OCI-LY3 (cell line): ENCODE results near the gene SCIN.

Experiments used
- H2AFZ ChIP-seq: fragments of 200-600, 300-600 bp; shearing (Covaris generic); 2 replicates; pipeline ENCODE4 v1.6.0; 2014; ENCODE audit warnings: antibody characterized with exemption, low read depth, low read length
- H3K27ac ChIP-seq: fragments of 200-600, 300-600 bp; sonication (generic); 2 replicates; pipeline ENCODE4 v1.5.1; 2014; ENCODE audit warnings: mild to moderate bottlenecking, low read length, moderate library complexity, mixed read lengths
- H3K27me3 ChIP-seq: fragments of 200-600, 300-600 bp; sonication (generic); 2 replicates; pipeline ENCODE4 v1.6.1; 2014; ENCODE audit warnings: low read depth, low read length, mixed read lengths
- H3K36me3 ChIP-seq: fragments of 200-600, 300-600 bp; sonication (generic); replicated peaks from 2 replicates; pipeline ENCODE3; 2014; ENCODE audit warnings: low read depth, low read length, mixed read lengths
- H3K4me1 ChIP-seq: fragments of 300-600, 200-600 bp; sonication (generic); 2 replicates; pipeline ENCODE4 v1.6.1; 2014; ENCODE audit warnings: low read length, mixed read lengths
- H3K4me2 ChIP-seq: fragments of 200-600, 300-600 bp; sonication (generic); 2 replicates; pipeline ENCODE4 v1.6.1; 2014; ENCODE audit warnings: low read length, mixed read lengths
- H3K4me3 ChIP-seq: fragments of 300-600, 200-600 bp; sonication (generic); 2 replicates; pipeline ENCODE4 v1.5.1; 2014; ENCODE audit warnings: antibody characterized with exemption, mild to moderate bottlenecking, low read length, moderate library complexity
- H3K79me2 ChIP-seq: fragments of 300-600, 200-600 bp; shearing (Covaris generic); 2 replicates; pipeline ENCODE4 v1.6.1; 2014; ENCODE audit warnings: mild to moderate bottlenecking, low read length, mixed read lengths
- H3K9ac ChIP-seq: fragments of 300-600, 200-600 bp; shearing (Covaris generic); 2 replicates; pipeline ENCODE4 v1.6.0; 2014; ENCODE audit warnings: mild to moderate bottlenecking, low read length, moderate library complexity
- H3K9me3 ChIP-seq: fragments of 200-600, 300-600 bp; shearing (Covaris generic); 2 replicates; pipeline ENCODE4 v1.6.1; 2014; ENCODE audit warnings: low read length, mixed read lengths; ENCODE audit not compliant: insufficient read depth
- H4K20me1 ChIP-seq: fragments of 200-600, 300-600 bp; sonication (generic); 2 replicates; pipeline ENCODE4 v1.6.1; 2016; ENCODE audit warnings: low read length, mixed read lengths; ENCODE audit not compliant: insufficient read depth
- CTCF ChIP-seq: fragments of 200-600, 300-600 bp; sonication (generic); IDR thresholded peaks from 2 replicates; pipeline ENCODE4 v1.5.1; 2014; ENCODE audit warnings: antibody characterized with exemption, low read length, low read depth
- EZH2phosphoT487 ChIP-seq: fragments of 200-600 bp; shearing (Covaris generic); IDR thresholded peaks from 2 replicates; pipeline ENCODE4 v1.6.1; 2018; ENCODE audit warnings: antibody characterized with exemption, mixed run types, low read depth

SCIN gene

GRCh38 chr7:12612622-12613021 lies 42.1 kb downstream of the SCIN start:
- no peak overlapping the region for H2AFZ ChIP-seq
- H3K4me2 ChIP-seq: no peak overlapping the region
- no peaks in the 10 kb centered on the region for H3K4me1 ChIP-seq
- TF ChIP-seq CTCF: no peak
- no peak for TF ChIP-seq EZH2phosphoT487
- no peaks in the 10 kb centered on the region for H3K27me3 ChIP-seq
- no peak overlapping the region for H3K27ac ChIP-seq
- no peaks in the 10 kb centered on the region for H3K9me3 ChIP-seq
- H4K20me1 ChIP-seq: no peaks in the 10 kb centered on the region
- H3K4me3 ChIP-seq: no peak overlapping the region
- no peak overlapping the region for H3K9ac ChIP-seq
- no peaks in the 10 kb centered on the region for H3K36me3 ChIP-seq
- no peaks in the 10 kb centered on the region for H3K79me2 ChIP-seq

- no peak overlapping the region for H2AFZ ChIP-seq
- no peaks in the 10 kb centered on the region for H3K79me2 ChIP-seq
- no peak overlapping the region for H3K4me3 ChIP-seq
- no peaks in the 10 kb centered on the region for H4K20me1 ChIP-seq
- H3K27ac ChIP-seq: no peak overlapping the region
- TF ChIP-seq CTCF (no peak), EZH2phosphoT487 (no peak)
- H3K4me1 ChIP-seq: peaks cover 8% of the 10 kb centered on the region; the same call in 1 of the 2 replicates
- no peak overlapping the region for H3K9ac ChIP-seq
- H3K27me3 ChIP-seq: no peaks in the 10 kb centered on the region
- no peak overlapping the region for H3K4me2 ChIP-seq
- no peaks in the 10 kb centered on the region for H3K9me3 ChIP-seq
- no peaks in the 10 kb centered on the region for H3K36me3 ChIP-seq
Observed at GRCh38 chr7:12619461-12620069, 49.0 kb downstream of the SCIN start.

GRCh38 chr7:12620371-12620770 lies 49.9 kb downstream of the SCIN start:
- Histone ChIP-seq H3K9me3 (no peaks in the 10 kb centered on the region), H3K4me1 (peaks cover 8% of the 10 kb centered on the region; the same call in 1 of the 2 replicates), H2AFZ (no peak overlapping the region), H4K20me1 (no peaks in the 10 kb centered on the region), H3K79me2 (no peaks in the 10 kb centered on the region), H3K4me3 (no peak overlapping the region), H3K36me3 (no peaks in the 10 kb centered on the region), H3K9ac (no peak overlapping the region), H3K27me3 (no peaks in the 10 kb centered on the region), H3K4me2 (no peak overlapping the region), H3K27ac (no peak overlapping the region)
- no peak for TF ChIP-seq CTCF
- no peak for TF ChIP-seq EZH2phosphoT487

- H3K27me3 ChIP-seq: no peaks in the 10 kb centered on the region
- no peaks in the 10 kb centered on the region for H3K9me3 ChIP-seq
- no peaks in the 10 kb centered on the region for H4K20me1 ChIP-seq
- H3K36me3 ChIP-seq: no peaks in the 10 kb centered on the region
- H3K4me3 ChIP-seq: peak overlapping the region; percentile 42
- peak overlapping the region; percentile 48; the same call in 1 of the 2 replicates for H2AFZ ChIP-seq
- H3K27ac ChIP-seq: no peak overlapping the region
- no peaks in the 10 kb centered on the region for H3K79me2 ChIP-seq
- peaks cover 8% of the 10 kb centered on the region; the same call in 1 of the 2 replicates for H3K4me1 ChIP-seq
- peak overlapping the region; percentile 68 for H3K4me2 ChIP-seq
- H3K9ac ChIP-seq: 0 out of 2 replicates have a peak overlapping the region, but pooled peaks have one; percentile 13
- no peak for TF ChIP-seq EZH2phosphoT487
- no peak for TF ChIP-seq CTCF
Observed at GRCh38 chr7:12623223-12623622, 52.7 kb downstream of the SCIN start.
